Right lobe of liver (tissue), 6 donors: ENCODE measurements around the gene SHQ1. TPM values are rescaled to one million over a fixed set of nuclear protein-coding genes. Genes with fewer than 3 reads are reported as not detected.

Experiments used
- ATAC-seq, 4 donors: fragments of 200-7000 bp; cut with Tn5 transposase; one replicate each; pipeline ENCODE4 v1.9.1; 2020; ENCODE audit warnings: mild to moderate bottlenecking in 4 of 4, moderate library complexity in 4 of 4
- DNase-seq, 3 donors: peaks; one replicate each; pipeline ENCODE4 v3.0.0-alpha.2; 2020
- H3K27ac ChIP-seq, 3 donors: fragments of 200-600 bp; one replicate each; pipeline ENCODE4 v1.8.0; 2022
- H3K27me3 ChIP-seq, 2 donors: fragments of 200-600 bp; one replicate each; pipeline ENCODE4 v1.8.0; 2022
- H3K36me3 ChIP-seq, 4 donors: fragments of 200-600 bp; sonication (generic) in 1 of 4; one replicate each; pipeline versions ENCODE4 v1.5.1 to v1.8.0; 2017 to 2022; ENCODE audit warnings: control low read depth in 1 of 4
- H3K4me1 ChIP-seq, 4 donors: fragments of 200-600 bp; sonication (generic) in 1 of 4; one replicate each; pipeline versions ENCODE4 v1.5.1 to v1.8.0; 2017 to 2022; ENCODE audit warnings: control low read depth in 1 of 4
- H3K4me3 ChIP-seq, 3 donors: fragments of 200-600 bp; one replicate each; pipeline ENCODE4 v1.8.0; 2022
- H3K9me3 ChIP-seq, 4 donors: fragments of 200-600 bp; sonication (generic) in 1 of 4; one replicate each; pipeline versions ENCODE4 v1.5.1 to v1.8.0; 2017 to 2022; ENCODE audit warnings: control low read depth in 1 of 4
- CTCF ChIP-seq, 4 donors: fragments of 200-600 bp in 3 of 4; fragments of 450-650 bp in 1 of 4; IDR thresholded peaks; one replicate each; pipeline versions ENCODE4 v1.5.1 to v1.8.0; 2016 to 2022; ENCODE audit warnings: antibody characterized with exemption in 4 of 4, mild to moderate bottlenecking in 2 of 4
- POLR2A ChIP-seq: fragments of 450-650 bp; IDR thresholded peaks from one replicate; pipeline ENCODE4 v1.6.1; 2017; ENCODE audit warnings: antibody characterized with exemption, mild to moderate bottlenecking
- WGBS: methylation state at CpG from one replicate; pipeline ENCODE4 v1.1.6; 2018; ENCODE audit warnings: low coverage, low lambda C conversion rate; ENCODE audit not compliant: insufficient coverage; ENCODE audit errors: missing lambda C conversion rate; 5-methylcytosine and 5-hydroxymethylcytosine counted together
- intact Hi-C, 2 donors: fragments of 100-400 bp; cut with DNase I; formaldehyde crosslinking; loops; one replicate each; pipeline versions ENCODE4 v1.11.2 to v1.14.1; 2022
- total RNA-seq, 6 experiments: library from RNA; depleted of rRNA in 2 of 6; stranded (reverse); fragments of >200 nt in 2 of 6; fragmentation: NEBNext Ultra II Directional in 3 of 6; extraction: Animal tissue kit (Norgen Biotek cat#: 25700) in 3 of 6; gene quantifications; one replicate each; pipeline versions ENCODE4 v1.1.0 to v1.2.4, GENCODE V29; 2016 to 2023
- donor health status: DM: no; HTN: yes; CAD: no.
- donor health status: DM: no; HTN: no; CAD: no.
- donor health status: DM: no; HTN: no; CAD: no.
- donor health status: DM: no; HTN: yes; CAD: no.
- donor health status: DM: no; HTN: yes; CAD: no.

Gene SHQ1
- total RNA-seq, 6 experiments from 2014 or later: 5.1 to 9.9 (median 7.9) TPM

GRCh38 chr3:72818905-72819304 lies 29.3 kb downstream of the SHQ1 start:
- H3K36me3 ChIP-seq: peaks cover 0 to 6% (median 0%) of the 10 kb centered on the region in 4 donors
- intact Hi-C loops: no loop called here
- DNase-seq (no peak), ATAC-seq (no peak)
- peaks cover 0 to 37% (median 11%) of the 10 kb centered on the region in 4 donors for H3K4me1 ChIP-seq
- no peak overlapping the region for H3K4me3 ChIP-seq
- H3K27ac ChIP-seq: no peak overlapping the region
- TF ChIP-seq POLR2A (no peak), CTCF (IDR thresholded peaks at IDR 0.05) (no peak)
- H3K9me3 ChIP-seq: no peaks in the 10 kb centered on the region
- no peaks in the 10 kb centered on the region for H3K27me3 ChIP-seq
- 100% methylated on average over 1 of the region's 1 CpG for WGBS

- H3K4me1 ChIP-seq: peaks cover 0 to 37% (median 11%) of the 10 kb centered on the region in 4 donors
- no peak overlapping the region for H3K27ac ChIP-seq
- ATAC-seq (peak in 1 of 4 donors; percentile 16), DNase-seq (no peak)
- H3K9me3 ChIP-seq: no peaks in the 10 kb centered on the region
- no peaks in the 10 kb centered on the region for H3K36me3 ChIP-seq
- 52% methylated on average over 3 of the region's 3 CpGs for WGBS
- no peak overlapping the region for H3K4me3 ChIP-seq
- H3K27me3 ChIP-seq: no peaks in the 10 kb centered on the region
- intact Hi-C loops: no loop called here
- peak; percentile 56 to 67 (median 60) for TF ChIP-seq CTCF (IDR thresholded peaks at IDR 0.05)
- TF ChIP-seq POLR2A: no peak
Observed at GRCh38 chr3:72818092-72818773, 30.0 kb downstream of the SHQ1 start.

DNA sequence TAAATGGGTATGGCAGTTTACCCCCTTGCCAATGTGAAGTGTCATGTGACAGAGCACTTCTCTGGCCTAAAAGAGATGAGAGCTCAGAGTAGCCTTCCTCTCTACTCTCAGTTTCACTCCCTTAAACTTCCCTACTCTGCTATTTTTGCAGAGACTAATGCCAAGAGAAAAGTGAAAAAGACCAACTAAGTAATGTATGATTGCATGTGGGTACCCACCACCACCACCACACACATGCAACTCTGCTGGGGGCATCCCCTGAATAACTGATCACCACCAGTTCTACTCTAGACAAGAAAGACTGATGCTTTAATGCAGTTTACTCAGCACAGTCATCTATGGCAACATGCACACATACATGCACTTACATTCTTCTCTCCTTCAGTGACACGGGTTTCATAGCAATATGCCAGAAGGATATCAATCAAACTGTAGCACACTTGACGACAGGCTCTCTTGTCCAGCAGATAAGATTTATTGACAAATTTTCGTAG lies 31.3 kb downstream of the SHQ1 start:
- Histone ChIP-seq H3K4me3 (no peak overlapping the region), H3K27me3 (no peaks in the 10 kb centered on the region), H3K27ac (no peak overlapping the region), H3K4me1 (peaks cover 0 to 28% (median 10%) of the 10 kb centered on the region in 4 donors), H3K9me3 (no peaks in the 10 kb centered on the region), H3K36me3 (no peaks in the 10 kb centered on the region)
- 88% methylated on average over 3 of the region's 3 CpGs for WGBS
- TF ChIP-seq CTCF (IDR thresholded peaks at IDR 0.05) (no peak), POLR2A (no peak)
- intact Hi-C loops: no loop called here
- ATAC-seq (no peak), DNase-seq (no peak)

DNA sequence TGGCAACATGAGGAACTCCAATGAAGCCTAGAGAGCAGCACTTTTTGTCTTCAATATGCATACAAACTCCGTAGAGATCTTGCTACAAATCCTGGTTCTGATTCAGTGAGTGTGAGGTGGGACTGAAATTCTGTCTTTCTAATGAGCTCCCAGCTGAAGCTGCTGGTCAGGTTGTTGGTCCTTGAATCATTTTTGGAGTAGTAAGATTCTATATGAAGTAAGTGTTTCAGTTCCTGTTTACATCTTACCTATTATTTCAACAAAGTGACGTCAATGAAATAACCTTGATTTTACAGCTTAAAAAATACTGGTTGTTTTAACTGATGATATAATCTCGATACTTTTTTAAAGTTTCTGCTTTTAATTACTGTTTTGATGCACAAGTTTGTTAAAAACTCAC lies 33.9 kb downstream of the SHQ1 start:
- no peaks in the 10 kb centered on the region for H3K9me3 ChIP-seq
- no peaks in the 10 kb centered on the region for H3K27me3 ChIP-seq
- TF ChIP-seq POLR2A (no peak), CTCF (IDR thresholded peaks at IDR 0.05) (no peak)
- DNase-seq: no peak
- no peaks in the 10 kb centered on the region for H3K36me3 ChIP-seq
- H3K27ac ChIP-seq: no peak overlapping the region
- H3K4me1 ChIP-seq: peaks cover 0 to 8% (median 0%) of the 10 kb centered on the region in 4 donors
- ATAC-seq: no peak
- WGBS: 85% methylated on average over 3 of the region's 3 CpGs
- no peak overlapping the region for H3K4me3 ChIP-seq
- intact Hi-C loops: no loop called here
